NT2/D1 (cell line): ENCODE results near the gene ZNF536.

Source experiments
- SUZ12 ChIP-seq: IDR thresholded peaks from 2 replicates; pipeline ENCODE4 v1.6.1; 2011; ENCODE audit not compliant: insufficient read length, insufficient read depth; ENCODE audit errors: extremely low read depth
- YY1 ChIP-seq: IDR thresholded peaks from 2 replicates; pipeline ENCODE4 v1.6.1; 2011; ENCODE audit not compliant: insufficient read length, insufficient read depth
- ZNF274 ChIP-seq: IDR thresholded peaks from 2 replicates; pipeline ENCODE4 v1.6.1; 2011; ENCODE audit warnings: mild to moderate bottlenecking, low read depth, low read length

DNA sequence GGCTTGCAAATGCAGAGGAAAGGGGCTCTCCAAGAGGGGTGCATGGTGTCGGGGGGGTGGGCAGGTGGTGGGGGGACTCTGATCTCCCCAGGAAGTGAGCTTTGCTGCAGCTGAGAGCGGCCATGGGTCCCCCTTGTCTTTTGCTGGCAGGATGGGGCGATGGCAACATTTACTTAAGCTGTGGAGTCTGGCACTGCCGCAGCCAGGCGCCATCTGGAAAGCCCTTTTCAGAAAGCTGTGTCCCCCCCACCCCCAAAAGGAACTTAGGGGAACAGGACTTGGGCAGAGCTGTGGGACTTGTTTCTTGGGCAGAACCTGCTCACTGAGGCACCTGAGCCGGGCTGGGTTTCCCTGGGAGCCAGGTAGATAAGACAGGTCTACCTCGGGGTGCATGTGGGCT is 80.7 kb downstream of the ZNF536 start:
- TF ChIP-seq ZNF274 (no peak), YY1 (no peak), SUZ12 (no peak)
